NOMO-1 treated with DMSO at 0.1 percent for 48 hours (cell line): ENCODE results near the gene DYNLL2.
"Not testable (repeated sequence)": the region's sequence is repeated elsewhere in the genome, so short reads cannot be mapped to it uniquely, and the experiment has no call there.

Experiments
- DNase-seq: peaks from one replicate; lab custom pipeline; 2025; ENCODE audit not compliant: unreplicated experiment; lab: John Stamatoyannopoulos, UW

Gene DYNLL2

GRCh38 chr17:58100506-58100905, 17.3 kb downstream of the DYNLL2 start:
- DNase-seq, result no peak

DNA sequence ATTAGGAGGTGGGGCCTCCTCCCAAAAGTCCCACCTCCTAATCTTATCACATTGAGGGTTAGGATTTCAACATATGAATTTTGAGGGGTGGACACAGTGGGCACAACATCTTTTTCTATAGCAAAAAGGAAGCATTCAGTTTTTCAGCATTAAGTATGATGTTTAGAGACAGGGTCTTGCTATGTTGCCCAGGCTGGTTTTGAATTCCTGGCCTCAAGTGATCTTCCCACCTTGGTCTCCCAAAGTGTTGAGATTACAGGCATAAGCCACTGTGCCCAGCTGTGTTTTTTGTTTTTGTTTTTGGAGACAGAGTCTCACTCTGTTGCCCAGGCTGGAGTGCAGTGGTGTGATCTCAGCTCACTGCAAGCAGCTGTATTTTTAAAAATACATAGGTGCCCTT, 18.7 kb downstream of the DYNLL2 start:
- not testable (repeated sequence) for DNase-seq

DNA sequence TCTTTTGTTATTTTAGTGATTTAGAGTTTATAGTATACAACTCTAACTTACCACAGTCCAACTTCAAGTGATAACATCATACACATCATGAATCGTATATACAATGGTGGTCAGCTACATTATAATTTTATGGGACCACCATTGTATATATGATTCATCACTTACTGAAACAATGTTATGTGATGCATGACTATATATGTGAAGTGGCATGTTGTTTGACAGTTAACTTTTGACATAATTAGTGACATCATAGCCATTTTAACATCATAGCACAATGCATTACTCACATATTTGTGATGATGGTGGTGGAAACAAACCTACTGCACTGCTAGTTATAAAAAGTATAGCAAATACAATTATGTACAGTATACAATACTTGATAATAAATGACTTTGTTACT, 21.9 kb downstream of the DYNLL2 start:
- no peak for DNase-seq

GRCh38 chr17:58107306-58107705, 24.1 kb downstream of the DYNLL2 start:
- no peak for DNase-seq

DNA sequence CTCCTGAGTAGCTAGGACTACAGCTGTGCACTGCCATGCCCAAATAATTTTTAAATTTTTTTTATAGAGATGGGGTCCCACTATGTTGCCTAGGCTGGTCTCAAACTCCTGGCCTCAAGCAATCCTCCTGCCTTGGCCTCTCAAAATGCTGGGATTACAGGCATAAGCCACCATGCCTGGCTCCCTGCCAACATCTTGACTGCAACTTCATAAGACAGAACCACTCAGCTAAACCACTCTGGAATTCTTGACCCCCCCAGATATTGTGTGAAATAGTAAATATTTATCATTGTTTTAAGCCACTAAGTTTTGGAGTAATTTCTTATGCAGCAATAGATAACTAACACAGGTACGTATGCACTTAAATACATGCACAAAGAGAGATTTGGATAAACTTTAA, 26.0 kb downstream of the DYNLL2 start:
- no peak for DNase-seq

- no peak for DNase-seq
Measured at GRCh38 chr17:58110012-58110411, 26.8 kb downstream of the DYNLL2 start.

GRCh38 chr17:58111676-58112075, 28.5 kb downstream of the DYNLL2 start:
- DNase-seq, result no peak

DNA sequence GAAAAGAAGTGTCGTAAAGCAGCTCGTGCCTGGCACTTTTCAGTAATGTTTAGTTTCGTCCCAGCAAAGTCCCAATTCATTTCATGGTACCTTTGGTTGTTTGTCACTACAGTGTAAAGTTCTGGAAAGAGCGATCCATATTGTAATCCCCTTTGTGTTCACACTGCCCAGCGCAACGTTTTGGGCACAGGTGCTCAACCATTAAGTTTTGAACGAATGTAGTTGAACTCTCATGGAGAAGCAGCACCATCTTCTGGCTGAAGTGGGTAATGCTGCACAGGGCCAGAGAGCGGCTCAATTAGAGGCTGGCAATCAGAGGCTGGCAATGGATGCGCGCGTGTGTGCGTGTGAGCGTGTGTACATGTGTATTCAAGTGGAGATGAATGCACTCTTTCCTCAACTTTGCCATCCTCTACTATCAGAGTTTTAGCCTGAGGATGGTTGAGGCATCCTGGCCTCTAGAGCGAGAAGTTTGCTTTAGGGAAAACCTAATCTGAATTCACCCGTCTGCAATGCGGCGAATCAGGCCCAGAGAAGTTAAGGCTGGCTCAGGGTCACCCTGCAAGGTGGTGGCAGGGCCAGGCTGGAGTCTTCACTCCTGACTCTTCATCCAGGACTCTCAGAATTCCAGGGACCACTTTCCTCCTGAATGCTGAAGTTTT, 29.9 kb downstream of the DYNLL2 start:
- peak; percentile 39 for DNase-seq

DNA sequence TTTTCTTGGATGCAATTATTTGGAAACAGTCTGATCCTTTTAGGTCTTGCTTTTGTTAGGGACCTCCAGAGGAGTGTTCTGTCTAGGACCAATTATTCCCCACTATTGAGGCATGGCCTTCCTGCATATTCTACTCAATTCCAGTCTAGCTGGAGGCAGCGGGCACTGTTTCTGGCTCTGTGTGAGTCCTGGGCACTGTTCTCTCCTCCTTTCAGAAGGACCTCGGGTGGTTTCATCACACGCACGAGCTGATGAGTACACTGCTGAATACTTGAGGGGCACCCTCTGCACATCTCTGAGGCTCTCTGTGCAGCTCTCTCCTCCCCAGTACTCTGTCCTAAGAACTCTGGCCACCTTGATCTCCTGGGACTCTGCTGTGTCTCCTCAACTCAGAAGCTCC, 30.7 kb downstream of the DYNLL2 start:
- no peak for DNase-seq

- DNase-seq, result no peak
Measured at GRCh38 chr17:58117382-58117781, 34.2 kb downstream of the DYNLL2 start.

- DNase-seq, result no peak
Measured at GRCh38 chr17:58119491-58119890, 36.3 kb downstream of the DYNLL2 start.

- peak; percentile 30 for DNase-seq
Measured at GRCh38 chr17:58120195-58120822, 37.1 kb downstream of the DYNLL2 start.

DNA sequence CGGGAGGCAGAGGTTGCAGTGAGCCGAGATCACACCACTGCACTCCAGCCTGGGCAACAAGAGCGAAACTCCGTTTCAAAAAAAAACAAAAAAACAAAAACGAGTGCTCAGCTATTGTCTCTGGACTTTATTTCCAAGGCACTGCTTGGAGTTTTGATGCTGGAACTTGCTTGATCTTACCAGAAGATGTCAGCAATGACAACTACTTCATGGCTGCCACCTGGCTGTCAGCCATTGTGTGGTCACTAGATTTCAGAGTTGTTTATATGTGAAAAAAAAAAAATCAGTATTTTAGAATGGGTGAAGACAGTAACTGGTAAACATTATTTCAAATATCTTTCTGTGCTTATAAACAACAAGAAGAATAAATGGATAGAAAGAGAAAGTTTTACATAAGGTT, 38.7 kb downstream of the DYNLL2 start:
- DNase-seq, result peak; percentile 49

DNA sequence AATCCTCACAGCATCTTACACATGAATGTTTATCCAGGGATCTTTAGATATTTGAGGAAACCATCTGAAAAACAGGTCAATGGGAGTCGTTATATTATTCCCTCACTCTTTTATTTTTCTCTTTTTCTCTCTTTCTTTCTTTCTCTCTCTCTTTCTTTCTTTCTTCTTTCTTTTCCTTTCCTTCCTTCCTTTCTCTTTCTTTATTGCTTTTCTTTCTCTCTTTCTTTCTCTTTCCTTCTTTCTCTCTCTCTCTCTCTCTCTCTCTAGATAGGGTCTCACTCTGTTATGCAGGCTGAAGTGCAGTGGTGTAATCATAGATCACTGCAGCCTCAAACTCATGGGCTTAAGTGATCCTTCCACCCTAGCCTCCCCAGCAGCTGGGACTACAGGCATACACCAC, 44.6 kb downstream of the DYNLL2 start:
- DNase-seq, result no peak

DNA sequence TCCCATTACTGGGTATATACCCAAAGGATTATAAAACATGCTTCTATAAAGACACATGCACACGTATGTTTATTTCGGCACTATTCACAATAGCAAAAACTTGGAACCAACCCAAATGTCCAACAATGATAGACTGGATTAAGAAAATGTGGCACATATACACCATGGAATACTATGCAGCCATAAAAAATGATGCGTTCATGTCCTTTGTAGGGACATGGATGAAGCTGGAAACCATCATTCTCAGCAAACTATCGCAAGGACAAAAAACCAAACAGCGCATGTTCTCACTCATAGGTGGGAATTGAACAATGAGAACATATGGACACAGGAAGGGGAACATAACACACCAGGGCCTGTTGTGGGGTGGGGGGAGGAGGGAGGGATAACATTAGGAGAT, 49.5 kb downstream of the DYNLL2 start:
- not testable (repeated sequence) for DNase-seq

- DNase-seq, result no peak
Measured at GRCh38 chr17:58136669-58137279, 53.6 kb downstream of the DYNLL2 start.

DNA sequence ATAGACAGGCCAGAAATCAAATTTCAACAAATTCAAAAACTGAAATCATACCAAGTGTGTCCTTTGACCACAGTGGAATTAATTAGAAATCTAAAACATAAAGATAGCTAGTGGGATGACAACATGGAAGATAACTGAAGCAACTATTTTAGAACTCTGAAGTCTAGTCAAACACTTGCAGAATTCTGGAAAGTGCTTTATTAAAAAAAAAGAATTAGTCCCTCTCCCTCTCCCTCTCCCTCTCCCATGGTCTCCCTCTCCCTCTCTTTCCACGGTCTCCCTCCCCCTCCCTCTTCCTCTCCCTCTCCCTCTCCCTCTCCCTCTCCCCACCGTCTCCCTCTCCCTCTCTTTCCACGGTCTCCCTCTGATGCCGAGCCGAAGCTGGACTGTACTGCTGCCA, 58.3 kb downstream of the DYNLL2 start:
- no peak for DNase-seq

- DNase-seq, result not testable (repeated sequence)
Measured at GRCh38 chr17:58143335-58143734, 60.1 kb downstream of the DYNLL2 start.

DNA sequence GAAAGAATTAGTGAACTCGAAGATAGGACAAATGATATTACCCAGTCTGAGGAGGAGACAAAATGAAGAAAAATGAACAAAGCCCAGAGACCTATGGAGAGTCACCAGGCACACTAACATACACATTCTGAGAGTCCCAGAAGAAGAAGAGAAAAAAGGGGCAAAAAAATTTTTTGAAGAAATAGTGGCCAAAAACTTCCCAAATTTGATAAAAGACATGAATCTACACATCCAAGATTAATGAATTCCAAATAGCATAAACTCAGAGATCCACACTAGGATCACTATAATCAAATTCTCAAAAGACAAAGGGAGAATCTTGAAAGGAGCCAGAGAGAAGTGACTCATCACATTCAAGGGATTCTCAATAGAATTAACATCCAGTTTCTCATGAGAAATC, 61.6 kb downstream of the DYNLL2 start:
- no peak for DNase-seq
